HCT116 (cell line): ENCODE data around the gene SERPINI1.

Source experiments
- CTCF ChIP-seq, 3 experiments: fragments of 200-600 bp in 1 of 3; sonication (generic) in 1 of 3; IDR thresholded peaks in 2 of 3; conservative IDR thresholded peaks in 1 of 3; 2 replicates each; pipeline ENCODE4 v1.5.1; 2012 to 2017; ENCODE audit warnings: low read depth in 2 of 3, low read length in 2 of 3, antibody characterized with exemption in 1 of 3, borderline replicate concordance in 1 of 3, control low read depth in 1 of 3, mild to moderate bottlenecking in 1 of 3, mixed read lengths in 1 of 3, mixed run types in 1 of 3, moderate library complexity in 1 of 3; ENCODE audit not compliant: insufficient read depth in 1 of 3
- EZH2phosphoT487 ChIP-seq: fragments of 200-600 bp; IDR thresholded peaks from 2 replicates; pipeline ENCODE4 v1.6.1; 2018; ENCODE audit warnings: antibody characterized with exemption, borderline replicate concordance
- FOSL1 ChIP-seq: IDR thresholded peaks from 2 replicates; pipeline ENCODE4 v1.6.1; 2012; ENCODE audit warnings: low read depth
- POLR2AphosphoS5 ChIP-seq: IDR thresholded peaks from 2 replicates; pipeline ENCODE4 v1.6.1; 2011; ENCODE audit warnings: mild to moderate bottlenecking, low read depth, low read length, moderate library complexity
- RAD21 ChIP-seq: IDR thresholded peaks from 2 replicates; pipeline ENCODE4 v1.6.1; 2012; ENCODE audit warnings: low read depth, mild to moderate bottlenecking
- SIN3A ChIP-seq: IDR thresholded peaks from 2 replicates; pipeline ENCODE4 v1.6.1; 2012; ENCODE audit warnings: low read depth

- TF ChIP-seq RAD21 = no peak
- TF ChIP-seq SIN3A = no peak
- TF ChIP-seq POLR2AphosphoS5 = no peak
- no peak for TF ChIP-seq CTCF (IDR thresholded peaks at IDR 0.05 in 2 of 3, conservative IDR thresholded peaks at IDR 0.05 in 1 of 3; ENCODE audit: borderline replicate concordance in 1 of 3, insufficient read depth in 1 of 3, low read depth in 2 of 3, low read length in 2 of 3)
- no peak for TF ChIP-seq EZH2phosphoT487
- TF ChIP-seq FOSL1 = no peak
Measured at GRCh38 chr3:167859610-167860009, 124.1 kb downstream of the SERPINI1 start.
